H1 (cell line): ENCODE results near the gene CYGB. TPM values are rescaled to one million over a fixed set of nuclear protein-coding genes. Genes with fewer than 3 reads are reported as not detected.

Experiments used
- CTCF ChIA-PET: fragments of 300-600 bp; sonication (Branson Sonifier 250); formaldehyde crosslinking; loops from one replicate; lab custom pipeline; 2021; ENCODE audit not compliant: partially characterized antibody; lab: Charles Lee
- POLR2A ChIA-PET: fragments of 300-600 bp; sonication (Branson Sonifier 250); formaldehyde crosslinking; loops from one replicate; lab custom pipeline; 2021; ENCODE audit warnings: inconsistent platforms; ENCODE audit not compliant: partially characterized antibody; lab: Charles Lee
- DNase-seq, 2 experiments: peaks; one replicate each; pipeline versions ENCODE4 v3.0.0 to v3.0.0-alpha.2; 2010 to 2022; ENCODE audit warnings: low spot score in 2 of 2, low read depth in 1 of 2, mixed read lengths in 1 of 2
- FAIRE-seq: peaks from 2 replicates; lab custom pipeline; 2011; peaks lifted over from hg19 to GRCh38; lab: Jason Lieb, UNC
- H2AFZ ChIP-seq: 2 replicates; pipeline ENCODE4 v1.8.1; 2012; ENCODE audit warnings: low read length, inconsistent platforms
- H2AK5ac ChIP-seq: 2 replicates; pipeline ENCODE4 v1.6.1; 2013; ENCODE audit warnings: low read depth, low read length
- H2BK120ac ChIP-seq: replicated peaks from 2 replicates; pipeline ENCODE3; 2013; ENCODE audit warnings: low read depth, low read length, inconsistent platforms
- H2BK12ac ChIP-seq: 2 replicates; pipeline ENCODE4 v1.6.1; 2013; ENCODE audit warnings: low read depth, low read length
- H2BK15ac ChIP-seq: 2 replicates; pipeline ENCODE4 v1.6.1; 2013; ENCODE audit warnings: low read length
- H2BK20ac ChIP-seq: 2 replicates; pipeline ENCODE4 v1.6.1; 2013; ENCODE audit warnings: low read length
- H2BK5ac ChIP-seq: 2 replicates; pipeline ENCODE4 v1.6.1; 2013; ENCODE audit warnings: low read depth, low read length
- H3K14ac ChIP-seq: 2 replicates; pipeline ENCODE4 v1.6.1; 2013; ENCODE audit warnings: inconsistent platforms; ENCODE audit not compliant: insufficient read length
- H3K18ac ChIP-seq: 2 replicates; pipeline ENCODE4 v1.6.1; 2013; ENCODE audit warnings: low read length; ENCODE audit errors: extremely low read depth
- H3K23ac ChIP-seq: 2 replicates; pipeline ENCODE4 v1.6.1; 2013; ENCODE audit warnings: inconsistent platforms; ENCODE audit not compliant: insufficient read length
- H3K23me2 ChIP-seq: 2 replicates; pipeline ENCODE4 v1.6.1; 2013; ENCODE audit warnings: low read depth, low read length
- H3K27ac ChIP-seq: 2 replicates; pipeline ENCODE4 v1.6.1; 2011; ENCODE audit warnings: low read depth, low read length, inconsistent platforms
- H3K27me3 ChIP-seq, 4 experiments: replicated peaks in 1 of 4; 1 replicate in 1 of 4; 2 replicates in 3 of 4; pipeline versions ENCODE4 v1.6.1 to v1.8.1; 2011 to 2013; ENCODE audit warnings: low read length in 3 of 4, mild to moderate bottlenecking in 3 of 4, inconsistent platforms in 2 of 4, mixed read lengths in 2 of 4, moderate library complexity in 1 of 4; ENCODE audit not compliant: control insufficient read depth in 3 of 4, insufficient read depth in 3 of 4; ENCODE audit errors: extremely low read depth in 1 of 4
- H3K36me3 ChIP-seq, 4 experiments: 2 replicates each; pipeline versions ENCODE4 v1.6.1 to v1.8.1; 2011 to 2013; ENCODE audit warnings: mild to moderate bottlenecking in 4 of 4, low read length in 3 of 4, moderate library complexity in 2 of 4, control low read depth in 1 of 4, inconsistent platforms in 1 of 4; ENCODE audit not compliant: insufficient read depth in 4 of 4, control insufficient read depth in 2 of 4
- H3K4ac ChIP-seq: replicated peaks from 2 replicates; pipeline ENCODE3; 2013; ENCODE audit warnings: low read length, low read depth, mixed read lengths, inconsistent platforms; ENCODE audit not compliant: insufficient read length
- H3K4me1 ChIP-seq, 4 experiments: replicated peaks in 1 of 4; 1 replicate in 1 of 4; 2 replicates in 3 of 4; pipeline versions ENCODE4 v1.6.1 to v1.8.1; 2011 to 2013; ENCODE audit warnings: low read length in 3 of 4, inconsistent platforms in 2 of 4, mixed read lengths in 1 of 4; ENCODE audit not compliant: insufficient read depth in 4 of 4, control insufficient read depth in 3 of 4
- H3K4me2 ChIP-seq, 2 experiments: 2 replicates each; pipeline versions ENCODE4 v1.6.1 to v1.8.1; 2011 to 2013; ENCODE audit warnings: low read depth in 2 of 2, low read length in 2 of 2, control low read depth in 1 of 2, inconsistent platforms in 1 of 2, mild to moderate bottlenecking in 1 of 2; ENCODE audit not compliant: insufficient read depth in 1 of 2
- H3K4me3 ChIP-seq, 4 experiments: fragments of 200-600, 300-600 bp in 1 of 4; sonication (generic), shearing (Covaris generic), sonication (Bioruptor Twin) in 1 of 4; 2 replicates each; pipeline versions ENCODE4 v1.5.1 to v1.8.1; 2011 to 2016; ENCODE audit warnings: low read length in 4 of 4, low read depth in 3 of 4, control low read depth in 2 of 4, inconsistent platforms in 2 of 4, mild to moderate bottlenecking in 2 of 4, mixed read lengths in 1 of 4, moderate library complexity in 1 of 4; ENCODE audit not compliant: insufficient read depth in 2 of 4; ENCODE audit errors: extremely low read depth in 1 of 4
- H3K56ac ChIP-seq: replicated peaks from 2 replicates; pipeline ENCODE3; 2013; ENCODE audit warnings: low read depth, mild to moderate bottlenecking, mixed read lengths, low read length, inconsistent platforms; ENCODE audit not compliant: insufficient read length
- H3K79me1 ChIP-seq: 2 replicates; pipeline ENCODE4 v1.6.1; 2013; ENCODE audit warnings: low read depth, low read length, control low read depth
- H3K79me2 ChIP-seq, 2 experiments: 2 replicates each; pipeline versions ENCODE4 v1.6.1 to v1.8.1; 2012 to 2013; ENCODE audit warnings: low read length in 2 of 2, mild to moderate bottlenecking in 2 of 2, inconsistent platforms in 1 of 2; ENCODE audit not compliant: insufficient read depth in 2 of 2, control insufficient read depth in 1 of 2
- H3K9ac ChIP-seq, 4 experiments: replicated peaks in 1 of 4; 1 replicate in 1 of 4; 2 replicates in 3 of 4; pipeline versions ENCODE4 v1.6.1 to v1.8.1; 2011 to 2013; ENCODE audit warnings: low read depth in 3 of 4, low read length in 3 of 4, control low read depth in 2 of 4, mild to moderate bottlenecking in 2 of 4, moderate library complexity in 2 of 4, inconsistent platforms in 1 of 4; ENCODE audit errors: extremely low read depth in 1 of 4
- H3K9me3 ChIP-seq, 2 experiments: 2 replicates each; pipeline versions ENCODE4 v1.6.1 to v1.8.1; 2012 to 2013; ENCODE audit warnings: mild to moderate bottlenecking in 2 of 2, moderate library complexity in 2 of 2, control low read depth in 1 of 2, inconsistent platforms in 1 of 2, low read depth in 1 of 2, low read length in 1 of 2, mixed read lengths in 1 of 2; ENCODE audit not compliant: insufficient read depth in 2 of 2
- H4K20me1 ChIP-seq, 2 experiments: replicated peaks in 1 of 2; 2 replicates each; pipeline versions ENCODE3 to v1.8.1; 2011 to 2013; ENCODE audit warnings: inconsistent platforms in 2 of 2, low read length in 2 of 2, mild to moderate bottlenecking in 1 of 2; ENCODE audit not compliant: insufficient read depth in 2 of 2, control insufficient read depth in 1 of 2
- H4K5ac ChIP-seq: 2 replicates; pipeline ENCODE4 v1.6.1; 2013; ENCODE audit warnings: low read length, low read depth, mixed read lengths, inconsistent platforms; ENCODE audit not compliant: insufficient read length
- H4K8ac ChIP-seq: 2 replicates; pipeline ENCODE4 v1.8.0; 2013; ENCODE audit warnings: mild to moderate bottlenecking, moderate library complexity, low read length, inconsistent platforms; ENCODE audit not compliant: insufficient read depth; ENCODE audit errors: extremely low read depth
- H4K91ac ChIP-seq: replicated peaks from 2 replicates; pipeline ENCODE3; 2013; ENCODE audit warnings: low read length, mixed read lengths, inconsistent platforms; ENCODE audit not compliant: insufficient read length
- EZH2 ChIP-seq: fragments of 200-600 bp; sonication (generic); IDR thresholded peaks from 2 replicates; pipeline ENCODE4 v1.7.1; 2012; ENCODE audit warnings: low read depth, mild to moderate bottlenecking, moderate library complexity, low read length, inconsistent platforms; ENCODE audit not compliant: severe bottlenecking
- KDM4A ChIP-seq: IDR thresholded peaks from one replicate; pipeline ENCODE4 v1.7.1; 2012; ENCODE audit warnings: low read depth, mild to moderate bottlenecking, moderate library complexity, low read length, inconsistent platforms; ENCODE audit not compliant: severe bottlenecking
- SUZ12 ChIP-seq: fragments of 200-600 bp; sonication (generic); IDR thresholded peaks from 2 replicates; pipeline ENCODE4 v1.6.1; 2012; ENCODE audit warnings: mild to moderate bottlenecking, inconsistent platforms, low read length, moderate library complexity, mixed read lengths
- TBP ChIP-seq: IDR thresholded peaks from 2 replicates; pipeline ENCODE4 v1.6.1; 2011; ENCODE audit warnings: low read depth, low read length, improper control_type of control experiment
- WGBS, 2 experiments: shearing (Covaris generic) in 1 of 2; methylation state at CpG; one replicate each; pipeline versions ENCODE4 v1.1.6 to v1.1.7; 2013 to 2015; ENCODE audit warnings: low lambda C conversion rate in 2 of 2, mixed read lengths in 2 of 2, inconsistent platforms in 1 of 2, low coverage in 1 of 2, missing lambda C conversion rate in 1 of 2; ENCODE audit not compliant: insufficient replicate concordance in 2 of 2, insufficient coverage in 1 of 2, insufficient read length in 1 of 2; ENCODE audit errors: extremely low coverage in 1 of 2, missing lambda C conversion rate in 1 of 2; 5-methylcytosine and 5-hydroxymethylcytosine counted together
- polyA plus RNA-seq, 7 experiments: library from polyadenylated mRNA; depleted of rRNA in 3 of 7; stranded (reverse) in 5 of 7; unstranded in 2 of 7; fragments of >200 nt in 5 of 7; fragments of 200-250 nt in 2 of 7; gene quantifications; 1 replicate in 5 of 7; 2 replicates in 1 of 7; 4 replicates in 1 of 7; pipeline versions ENCODE4 v1.2.1 to v1.2.3, GENCODE V29; 2011 to 2013; ENCODE audit warnings: missing spikeins in 2 of 7, mixed read lengths in 2 of 7
- total RNA-seq: library from RNA; stranded (reverse); fragmentation: NEBNext Ultra II Directional; extraction: Animal tissue kit (Norgen Biotek cat#: 25700); gene quantifications from 2 replicates; pipeline ENCODE4 v1.2.1, GENCODE V29; 2021

CYGB gene
- total and polyA plus RNA-seq, 2 of the 8 experiments (the other 6 are each of a cell fraction or from before 2014, with no cell fraction given): 2.7 to 3.7 TPM

GRCh38 chr17:76585649-76586593 is 48.4 kb upstream of the CYGB start, which contains the start of gene ST6GALNAC2:
ST6GALNAC2 (minus strand) TSS chr17:76585860; CDS start chr17:76585808, 52 bp downstream.
- Histone ChIP-seq H3K18ac (peak within 1 kb of the TSS; percentile 48; the same call in 1 of the 2 replicates), H3K9me3 (0 out of 4 replicates have a peak, but pooled peaks cover 0 to 2% of the 10 kb centered on the region in 2 experiments), H2BK5ac (no peak within 1 kb of the TSS), H3K4me1 (peaks cover 0 to 22% (median 11%) of the 10 kb centered on the region in 4 experiments; a peak in 6 of 7 replicates), H3K79me1 (no peaks in the 10 kb centered on the region), H4K5ac (no peak within 1 kb of the TSS), H3K23me2 (peaks cover 13% of the 10 kb centered on the region), H3K23ac (no peak within 1 kb of the TSS), H3K36me3 (peaks cover 0 to 9% (median 0%) of the 10 kb centered on the region in 4 experiments; a peak in 1 of 8 replicates), H4K91ac (no peak within 1 kb of the TSS), H3K27me3 (peaks cover 33 to 64% (median 52%) of the 10 kb centered on the region in 4 experiments), H2BK120ac (no peak within 1 kb of the TSS), H2BK15ac (0 out of 2 replicates have a peak within 1 kb of the TSS, but pooled peaks have one; percentile 12), H3K56ac (no peak within 1 kb of the TSS), H2BK20ac (no peak within 1 kb of the TSS), H2BK12ac (no peak within 1 kb of the TSS), H2AFZ (peak within 1 kb of the TSS; percentile 94), H3K79me2 (no peaks in the 10 kb centered on the region), H2AK5ac (no peak within 1 kb of the TSS), H3K14ac (no peak within 1 kb of the TSS), H4K20me1 (peaks cover 0 to 2% of the 10 kb centered on the region in 2 experiments), H3K4me2 (peak within 1 kb of the TSS; percentile 87 to 99), H3K27ac (no peak within 1 kb of the TSS), H3K4ac (no peak within 1 kb of the TSS), H3K9ac (0 out of 7 replicates have a peak within 1 kb of the TSS, but pooled peaks of 1 of the 4 experiments have one; percentile 26), H4K8ac (no peak within 1 kb of the TSS), H3K4me3 (peak within 1 kb of the TSS; percentile 42 to 81 (median 48))
- FAIRE-seq (no peak), DNase-seq (peak in 1 of 2 experiments; percentile 67)
- TF ChIP-seq KDM4A: peak; percentile 40
- TF ChIP-seq TBP: no peak
- peak; percentile 79 for TF ChIP-seq SUZ12
- peak; percentile 70 for TF ChIP-seq EZH2
- ChIA-PET POLR2A (interaction anchor here (0.7 to 1.9 kb wide), 7 partner anchors 13 to 151 kb away, joined by 3 to 6 read pairs (median 3); no protein-coding TSS in a partner anchor), CTCF (interaction anchor here (0.5 to 2.6 kb wide), 15 partner anchors 10 to 1414 kb away, joined by 3 to 12 read pairs (median 4); no protein-coding TSS in a partner anchor)
- 1% methylated on average over 73 of the region's 84 CpGs; no CpG with 5 or more reads in 1 of the 2 experiments for WGBS, 2 experiments
